GM19025 (cell line): ENCODE data around the gene MTMR11.
A peak's percentile ranks its signal among the peaks of the same experiment; 100 is the strongest.

Experiments used
- ATAC-seq: cut with Tn5 transposase; IDR thresholded peaks from one replicate; pipeline ENCODE4 v1.9.1; 2021; ENCODE audit warnings: mild to moderate bottlenecking, low read depth, moderate library complexity; ENCODE audit not compliant: unreplicated experiment

The MTMR11 gene

GRCh38 chr1:149936992-149937705, 470 bp upstream of the MTMR11 start:
- ATAC-seq = no peak

- no peak for ATAC-seq
Measured at GRCh38 chr1:149934356-149934755, 2.3 kb downstream of the MTMR11 start.

GRCh38 chr1:149933208-149933607, 3.5 kb downstream of the MTMR11 start:
- no peak for ATAC-seq

GRCh38 chr1:149932474-149932873, 4.2 kb downstream of the MTMR11 start:
- no peak for ATAC-seq

- ATAC-seq = no peak
Measured at GRCh38 chr1:149931212-149931790, 5.4 kb downstream of the MTMR11 start.

- no peak for ATAC-seq
Measured at GRCh38 chr1:149929856-149930255, 6.8 kb downstream of the MTMR11 start.

GRCh38 chr1:149928401-149928724, 8.3 kb downstream of the MTMR11 start:
- ATAC-seq = no peak

- peak; percentile 88 for ATAC-seq
Measured at GRCh38 chr1:149927563-149928400, 8.9 kb downstream of the MTMR11 start, which contains the start of gene SF3B4. TSS of gene SF3B4 (minus strand) at chr1:149927803. CDS start at chr1:149927759, 44 bp downstream.

- no peak for ATAC-seq
Measured at GRCh38 chr1:149927056-149927562, 9.6 kb downstream of the MTMR11 start.

- ATAC-seq = no peak
Measured at GRCh38 chr1:149926296-149926695, 10.4 kb downstream of the MTMR11 start.

- no peak for ATAC-seq
Measured at GRCh38 chr1:149925751-149926150, 10.9 kb downstream of the MTMR11 start.

GRCh38 chr1:149925345-149925744, 11.3 kb downstream of the MTMR11 start:
- ATAC-seq = no peak

- no peak for ATAC-seq
Measured at GRCh38 chr1:149923626-149924025, 13.1 kb downstream of the MTMR11 start.

- no peak for ATAC-seq
Measured at GRCh38 chr1:149917571-149918144, 19.0 kb downstream of the MTMR11 start, which contains the start of gene SV2A. TSS of gene SV2A (minus strand) at chr1:149917844. CDS start at chr1:149913840, 4,004 bp downstream.

GRCh38 chr1:149916898-149917252, 19.8 kb downstream of the MTMR11 start:
- no peak for ATAC-seq

- no peak for ATAC-seq
Measured at GRCh38 chr1:149916193-149916897, 20.3 kb downstream of the MTMR11 start.

GRCh38 chr1:149915429-149916192, 21.1 kb downstream of the MTMR11 start:
- ATAC-seq = no peak

- no peak for ATAC-seq
Measured at GRCh38 chr1:149914545-149914944, 22.1 kb downstream of the MTMR11 start.

GRCh38 chr1:149906570-149907075, 30.1 kb downstream of the MTMR11 start:
- ATAC-seq = no peak
